ENCODE measurements around the gene SPRYD3.

The SPRYD3 gene

GRCh38 chr12:53025250-53025649, 53.9 kb downstream of the SPRYD3 start:
- no peak for DNase-seq (ENCODE audit: low spot score)

DNA sequence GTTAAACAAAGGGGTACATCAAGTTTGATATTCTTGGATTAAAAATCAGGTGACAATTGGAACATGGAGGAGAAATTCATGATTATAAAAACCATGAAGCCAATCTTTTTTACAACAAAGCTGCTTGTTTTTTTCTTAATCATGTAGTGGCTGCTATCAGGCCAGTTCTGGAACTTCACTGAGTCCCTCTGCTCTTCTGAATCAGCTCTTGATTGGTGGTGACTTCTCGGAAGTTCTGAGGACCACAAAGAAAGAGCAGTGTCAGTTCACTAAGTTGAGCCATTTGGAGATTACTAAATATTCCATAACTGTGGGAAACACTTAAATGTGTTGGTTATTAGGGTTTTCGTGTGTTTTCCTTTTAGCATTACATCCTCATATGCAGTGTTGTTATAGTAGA, 64.5 kb downstream of the SPRYD3 start:
- DNase-seq (ENCODE audit: low spot score): no peak

All from kidney tubule cell (primary cell).